Measurements from ENCODE around the gene PAOX.
"Not testable (repeated sequence)": the region's sequence is repeated elsewhere in the genome, so short reads cannot be mapped to it uniquely, and the experiment has no call there.

PAOX gene

GRCh38 chr10:133424102-133424501 lies 45.0 kb downstream of the PAOX start:
- POLR2A ChIA-PET, result not testable (repeated sequence)
- no CpG with 5 or more reads among the region's 46 CpGs for WGBS (ENCODE audit: insufficient coverage)

GRCh38 chr10:133424601-133425000 lies 45.5 kb downstream of the PAOX start, which contains the start of gene SPRN:
SPRN (minus strand) TSS chr10:133424625; CDS start chr10:133423681, 944 bp downstream.
- WGBS (ENCODE audit: insufficient coverage), result no CpG with 5 or more reads among the region's 37 CpGs
- POLR2A ChIA-PET; H3K9me3 ChIP-seq (ENCODE audit: control extremely low read depth in 1 of 5, control insufficient read depth in 4 of 5, insufficient read depth in 2 of 5, low read depth in 1 of 5, low read length in 4 of 5); H3K27ac ChIP-seq (ENCODE audit: insufficient read depth in 1 of 2, low read depth in 1 of 2, low read length in 2 of 2, poor library complexity in 1 of 2, severe bottlenecking in 2 of 2); DNase-seq; CTCF ChIA-PET; H3K4me1 ChIP-seq (ENCODE audit: control extremely low read depth in 1 of 4, control insufficient read depth in 4 of 4, insufficient read depth in 4 of 4, low read length in 3 of 4); H3K4me3 ChIP-seq (ENCODE audit: control insufficient read depth in 1 of 7, extremely low read depth in 1 of 7, insufficient read depth in 4 of 7, low read depth in 2 of 7, low read length in 6 of 7): not testable (repeated sequence)
- Histone ChIP-seq H3K27me3 (replicated peaks in 2 of 5; ENCODE audit: control insufficient read depth in 4 of 5, insufficient read depth in 5 of 5, low read length in 4 of 5) (peaks cover 0 to 24% (median 9%) of the 10 kb centered on the region in 5 experiments), H3K36me3 (ENCODE audit: control insufficient read depth in 4 of 4, insufficient read depth in 4 of 4, low read length in 3 of 4) (peaks cover 0 to 19% (median 8%) of the 10 kb centered on the region in 4 experiments)

More at GRCh38 chr10:133424102-133424501, 45.0 kb downstream of the PAOX start:
- H3K4me3 ChIP-seq (ENCODE audit: control insufficient read depth in 1 of 7, extremely low read depth in 1 of 7, insufficient read depth in 4 of 7, low read depth in 2 of 7, low read length in 6 of 7); DNase-seq; CTCF ChIA-PET; H3K4me1 ChIP-seq (ENCODE audit: control extremely low read depth in 1 of 4, control insufficient read depth in 4 of 4, insufficient read depth in 4 of 4, low read length in 3 of 4); H3K9me3 ChIP-seq (ENCODE audit: control extremely low read depth in 1 of 5, control insufficient read depth in 4 of 5, insufficient read depth in 2 of 5, low read depth in 1 of 5, low read length in 4 of 5); H3K27ac ChIP-seq (ENCODE audit: insufficient read depth in 1 of 2, low read depth in 1 of 2, low read length in 2 of 2, poor library complexity in 1 of 2, severe bottlenecking in 2 of 2): not testable (repeated sequence)
- Histone ChIP-seq H3K27me3 (replicated peaks in 2 of 5; ENCODE audit: control insufficient read depth in 4 of 5, insufficient read depth in 5 of 5, low read length in 4 of 5) (peaks cover 0 to 24% (median 9%) of the 10 kb centered on the region in 5 experiments), H3K36me3 (ENCODE audit: control insufficient read depth in 4 of 4, insufficient read depth in 4 of 4, low read length in 3 of 4) (peaks cover 0 to 24% (median 10%) of the 10 kb centered on the region in 4 experiments)

- POLR2A ChIA-PET; H3K27me3 ChIP-seq (replicated peaks in 2 of 5; ENCODE audit: control insufficient read depth in 4 of 5, insufficient read depth in 5 of 5, low read length in 4 of 5): not testable (repeated sequence)
- no CpG with 5 or more reads among the region's 4 CpGs for WGBS (ENCODE audit: insufficient coverage)
Observed at GRCh38 chr10:133429571-133429970, 50.5 kb downstream of the PAOX start.

GRCh38 chr10:133431888-133432613 lies 53.0 kb downstream of the PAOX start:
- CTCF ChIA-PET, POLR2A ChIA-PET: not testable (repeated sequence)
- no CpG with 5 or more reads among the region's 9 CpGs for WGBS (ENCODE audit: insufficient coverage)

More at GRCh38 chr10:133429571-133429970, 50.5 kb downstream of the PAOX start:
- H3K4me1 ChIP-seq (ENCODE audit: control extremely low read depth in 1 of 4, control insufficient read depth in 4 of 4, insufficient read depth in 4 of 4, low read length in 3 of 4); H3K27ac ChIP-seq (ENCODE audit: insufficient read depth in 1 of 2, low read depth in 1 of 2, low read length in 2 of 2, poor library complexity in 1 of 2, severe bottlenecking in 2 of 2); DNase-seq; H3K36me3 ChIP-seq (ENCODE audit: control insufficient read depth in 4 of 4, insufficient read depth in 4 of 4, low read length in 3 of 4); H3K4me3 ChIP-seq (ENCODE audit: control insufficient read depth in 1 of 7, extremely low read depth in 1 of 7, insufficient read depth in 4 of 7, low read depth in 2 of 7, low read length in 6 of 7); CTCF ChIA-PET; H3K9me3 ChIP-seq (ENCODE audit: control extremely low read depth in 1 of 5, control insufficient read depth in 4 of 5, insufficient read depth in 2 of 5, low read depth in 1 of 5, low read length in 4 of 5): not testable (repeated sequence)

GRCh38 chr10:133432789-133433188 lies 53.7 kb downstream of the PAOX start:
- CTCF ChIA-PET; H3K9me3 ChIP-seq (ENCODE audit: control extremely low read depth in 1 of 5, control insufficient read depth in 4 of 5, insufficient read depth in 2 of 5, low read depth in 1 of 5, low read length in 4 of 5); H3K27ac ChIP-seq (ENCODE audit: insufficient read depth in 1 of 2, low read depth in 1 of 2, low read length in 2 of 2, poor library complexity in 1 of 2, severe bottlenecking in 2 of 2); DNase-seq; H3K27me3 ChIP-seq (replicated peaks in 2 of 5; ENCODE audit: control insufficient read depth in 4 of 5, insufficient read depth in 5 of 5, low read length in 4 of 5); H3K4me1 ChIP-seq (ENCODE audit: control extremely low read depth in 1 of 4, control insufficient read depth in 4 of 4, insufficient read depth in 4 of 4, low read length in 3 of 4); POLR2A ChIA-PET; H3K36me3 ChIP-seq (ENCODE audit: control insufficient read depth in 4 of 4, insufficient read depth in 4 of 4, low read length in 3 of 4); H3K4me3 ChIP-seq (ENCODE audit: control insufficient read depth in 1 of 7, extremely low read depth in 1 of 7, insufficient read depth in 4 of 7, low read depth in 2 of 7, low read length in 6 of 7): not testable (repeated sequence)
- WGBS (ENCODE audit: insufficient coverage), result no CpG with 5 or more reads among the region's 25 CpGs

More at GRCh38 chr10:133431888-133432613, 53.0 kb downstream of the PAOX start:
- not testable (repeated sequence) for H3K27me3 ChIP-seq (replicated peaks in 2 of 5; ENCODE audit: control insufficient read depth in 4 of 5, insufficient read depth in 5 of 5, low read length in 4 of 5); H3K36me3 ChIP-seq (ENCODE audit: control insufficient read depth in 4 of 4, insufficient read depth in 4 of 4, low read length in 3 of 4); H3K9me3 ChIP-seq (ENCODE audit: control extremely low read depth in 1 of 5, control insufficient read depth in 4 of 5, insufficient read depth in 2 of 5, low read depth in 1 of 5, low read length in 4 of 5); DNase-seq; H3K4me1 ChIP-seq (ENCODE audit: control extremely low read depth in 1 of 4, control insufficient read depth in 4 of 4, insufficient read depth in 4 of 4, low read length in 3 of 4); H3K4me3 ChIP-seq (ENCODE audit: control insufficient read depth in 1 of 7, extremely low read depth in 1 of 7, insufficient read depth in 4 of 7, low read depth in 2 of 7, low read length in 6 of 7); H3K27ac ChIP-seq (ENCODE audit: insufficient read depth in 1 of 2, low read depth in 1 of 2, low read length in 2 of 2, poor library complexity in 1 of 2, severe bottlenecking in 2 of 2)

- POLR2A ChIA-PET, result interaction anchor here (0.6 kb wide), 1 partner anchor 23 kb away, joined by 3 read pairs; no protein-coding TSS in a partner anchor
- peak; percentile 27 to 69 (median 63) for DNase-seq
- CTCF ChIA-PET, result interaction anchor here (0.7 to 1.6 kb wide), 6 partner anchors 24 to 119 kb away, joined by 3 to 5 read pairs (median 3); no protein-coding TSS in a partner anchor
- Histone ChIP-seq H3K4me1 (ENCODE audit: control extremely low read depth in 1 of 4, control insufficient read depth in 4 of 4, insufficient read depth in 4 of 4, low read length in 3 of 4) (peaks cover 0 to 20% (median 17%) of the 10 kb centered on the region in 4 experiments), H3K27ac (ENCODE audit: insufficient read depth in 1 of 2, low read depth in 1 of 2, low read length in 2 of 2, poor library complexity in 1 of 2, severe bottlenecking in 2 of 2) (no peak overlapping the region), H3K4me3 (ENCODE audit: control insufficient read depth in 1 of 7, extremely low read depth in 1 of 7, insufficient read depth in 4 of 7, low read depth in 2 of 7, low read length in 6 of 7) (no peak overlapping the region), H3K9me3 (ENCODE audit: control extremely low read depth in 1 of 5, control insufficient read depth in 4 of 5, insufficient read depth in 2 of 5, low read depth in 1 of 5, low read length in 4 of 5) (peaks cover 0 to 3% (median 0%) of the 10 kb centered on the region in 5 experiments), H3K36me3 (ENCODE audit: control insufficient read depth in 4 of 4, insufficient read depth in 4 of 4, low read length in 3 of 4) (no peaks in the 10 kb centered on the region), H3K27me3 (replicated peaks in 2 of 5; ENCODE audit: control insufficient read depth in 4 of 5, insufficient read depth in 5 of 5, low read length in 4 of 5) (no peaks in the 10 kb centered on the region)
- 83% methylated on average over 8 of the region's 11 CpGs for WGBS (ENCODE audit: insufficient coverage)
Observed at GRCh38 chr10:133438711-133439273, 59.7 kb downstream of the PAOX start.
